Nephron (organoid): ENCODE data around the gene SMOC2.
A peak's percentile ranks its signal among the peaks of the same experiment; 100 is the strongest.

Experiments
- H3K27ac Mint-ChIP-seq, 3 experiments: 2 replicates each; pipeline ENCODE4 v1.8.0; 2020; ENCODE audit warnings: mixed read lengths in 3 of 3, mild to moderate bottlenecking in 2 of 3, moderate library complexity in 1 of 3
- H3K27me3 Mint-ChIP-seq: 2 replicates; pipeline ENCODE4 v1.8.0; 2021; ENCODE audit warnings: low read depth, mild to moderate bottlenecking, moderate library complexity, mixed read lengths
- H3K36me3 Mint-ChIP-seq: 2 replicates; pipeline ENCODE4 v1.8.0; 2020; ENCODE audit warnings: low read depth, mixed read lengths
- H3K4me1 Mint-ChIP-seq: 2 replicates; pipeline ENCODE4 v1.8.0; 2020; ENCODE audit warnings: mixed read lengths
- H3K4me3 Mint-ChIP-seq, 3 experiments: 2 replicates each; pipeline ENCODE4 v1.8.0; 2020; ENCODE audit warnings: mild to moderate bottlenecking in 3 of 3, mixed read lengths in 3 of 3, moderate library complexity in 2 of 3
- H3K9me3 Mint-ChIP-seq: 2 replicates; pipeline ENCODE4 v1.8.0; 2020; ENCODE audit warnings: mixed read lengths
- CTCF ChIP-seq, 3 experiments: fragments of 200-600 bp; sonication (generic); IDR thresholded peaks; one replicate each; pipeline ENCODE4 v1.5.0; 2021; ENCODE audit warnings: antibody characterized with exemption in 3 of 3; ENCODE audit not compliant: unreplicated experiment in 3 of 3

SMOC2 gene

DNA sequence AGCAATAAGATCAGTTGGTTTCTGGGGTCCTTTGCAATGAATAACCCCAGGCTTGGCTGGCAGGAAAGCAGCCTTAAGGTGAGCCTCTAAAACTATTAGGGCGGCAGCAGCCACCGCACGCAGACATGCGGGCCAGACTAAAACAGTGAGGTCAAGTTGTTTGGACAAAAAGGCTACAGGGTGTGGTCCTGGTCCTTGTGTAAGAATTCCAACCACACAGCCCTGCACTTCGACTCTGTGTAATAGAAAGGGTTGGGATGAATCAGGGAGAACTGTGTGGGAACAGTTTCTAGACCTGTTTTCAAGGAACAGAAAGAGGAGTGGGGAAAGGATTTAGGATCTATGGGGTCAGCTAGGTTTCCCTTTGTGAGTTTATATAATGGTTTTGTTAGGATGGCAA is 237.6 kb downstream of the SMOC2 start:
- Mint-ChIP-seq H3K27ac (peak overlapping the region; percentile 21 to 79 (median 23)), H3K9me3 (peaks cover 7% of the 10 kb centered on the region), H3K27me3 (peaks cover 10% of the 10 kb centered on the region), H3K4me1 (peaks cover 34% of the 10 kb centered on the region), H3K4me3 (no peak overlapping the region), H3K36me3 (no peaks in the 10 kb centered on the region)
- no peak for TF ChIP-seq CTCF (IDR thresholded peaks at IDR 0.05; ENCODE audit: unreplicated experiment in 3 of 3)

- peaks cover 7% of the 10 kb centered on the region for H3K9me3 Mint-ChIP-seq
- no peak overlapping the region for H3K27ac Mint-ChIP-seq
- H3K27me3 Mint-ChIP-seq = peaks cover 19% of the 10 kb centered on the region
- H3K4me1 Mint-ChIP-seq = peaks cover 43% of the 10 kb centered on the region
- no peak overlapping the region for H3K4me3 Mint-ChIP-seq
- no peak for TF ChIP-seq CTCF (IDR thresholded peaks at IDR 0.05; ENCODE audit: unreplicated experiment in 3 of 3)
- no peaks in the 10 kb centered on the region for H3K36me3 Mint-ChIP-seq
Measured at GRCh38 chr6:168681748-168682147, 240.8 kb downstream of the SMOC2 start.

DNA sequence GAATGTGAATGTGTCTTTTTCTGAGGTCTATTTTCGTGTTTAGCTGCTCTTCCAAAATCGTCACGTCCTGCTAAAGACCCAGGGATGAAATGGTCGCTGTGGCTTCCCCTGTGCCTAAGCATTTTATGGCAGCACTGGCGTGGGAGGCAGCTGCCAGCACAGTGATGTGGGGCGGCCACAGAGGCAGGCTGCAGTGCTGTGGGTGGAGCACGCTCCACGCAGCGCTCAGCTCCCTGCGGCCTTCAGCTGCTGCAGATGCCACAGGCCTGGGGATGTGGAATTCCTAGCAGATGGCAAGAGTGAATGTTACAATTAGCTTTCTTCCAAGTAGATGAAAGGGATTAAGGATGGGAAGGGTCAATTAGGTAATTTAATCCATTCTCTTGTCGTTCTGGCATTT is 242.6 kb downstream of the SMOC2 start:
- Mint-ChIP-seq H3K27ac (peak overlapping the region in 2 of 3 experiments; percentile 5 to 23), H3K4me3 (no peak overlapping the region), H3K36me3 (no peaks in the 10 kb centered on the region), H3K9me3 (peaks cover 6% of the 10 kb centered on the region), H3K4me1 (peaks cover 44% of the 10 kb centered on the region), H3K27me3 (peaks cover 27% of the 10 kb centered on the region)
- no peak for TF ChIP-seq CTCF (IDR thresholded peaks at IDR 0.05; ENCODE audit: unreplicated experiment in 3 of 3)

- no peak overlapping the region for H3K27ac Mint-ChIP-seq
- H3K36me3 Mint-ChIP-seq = no peaks in the 10 kb centered on the region
Measured at GRCh38 chr6:168684471-168684870, 243.5 kb downstream of the SMOC2 start.

GRCh38 chr6:168684906-168685305 is 243.9 kb downstream of the SMOC2 start:
- Mint-ChIP-seq H3K36me3 (no peaks in the 10 kb centered on the region), H3K9me3 (peaks cover 3% of the 10 kb centered on the region), H3K27me3 (peaks cover 27% of the 10 kb centered on the region), H3K4me1 (peaks cover 48% of the 10 kb centered on the region), H3K27ac (no peak overlapping the region), H3K4me3 (no peak overlapping the region)
- no peak for TF ChIP-seq CTCF (IDR thresholded peaks at IDR 0.05; ENCODE audit: unreplicated experiment in 3 of 3)

More at GRCh38 chr6:168684471-168684870, 243.5 kb downstream of the SMOC2 start:
- Mint-ChIP-seq H3K4me1 (peaks cover 48% of the 10 kb centered on the region), H3K4me3 (no peak overlapping the region), H3K9me3 (peaks cover 3% of the 10 kb centered on the region), H3K27me3 (peaks cover 27% of the 10 kb centered on the region)
- no peak for TF ChIP-seq CTCF (IDR thresholded peaks at IDR 0.05; ENCODE audit: unreplicated experiment in 3 of 3)

DNA sequence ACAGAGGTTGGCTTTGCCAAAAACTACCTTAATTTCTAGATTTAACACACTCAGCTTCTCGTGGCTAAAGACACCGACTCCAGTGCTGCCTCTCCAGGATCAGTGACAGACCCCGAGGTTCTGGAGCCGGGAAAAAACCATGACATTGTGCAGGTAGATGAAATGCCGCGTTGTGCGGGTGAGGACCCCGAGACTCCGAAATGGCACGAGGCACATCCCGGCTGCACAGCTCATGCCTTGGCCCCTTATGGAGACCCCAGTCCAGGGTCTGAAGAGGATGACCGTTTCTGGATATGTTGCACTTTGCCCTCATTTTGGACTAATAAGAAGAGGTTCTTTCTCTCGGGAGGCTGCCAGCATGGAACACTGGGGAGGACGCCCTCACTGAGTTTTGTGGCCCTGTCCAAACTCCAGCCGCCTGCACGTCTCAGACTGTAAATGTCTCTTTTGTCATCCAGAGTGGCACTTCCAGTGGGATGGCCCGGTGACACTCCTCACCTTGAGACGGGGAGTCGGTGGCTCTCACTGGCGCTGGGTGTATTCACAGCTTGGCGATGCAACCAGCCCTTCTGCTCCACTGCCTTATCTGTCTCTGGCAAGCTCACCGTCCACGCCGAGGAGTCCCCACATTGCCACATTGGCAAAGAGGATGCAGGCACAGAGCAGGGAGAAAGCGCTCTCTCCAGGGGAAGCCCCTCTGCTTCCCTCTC is 245.2 kb downstream of the SMOC2 start:
- no peak for TF ChIP-seq CTCF (IDR thresholded peaks at IDR 0.05; ENCODE audit: unreplicated experiment in 3 of 3)
- no peaks in the 10 kb centered on the region for H3K36me3 Mint-ChIP-seq
- H3K27ac Mint-ChIP-seq = no peak overlapping the region
- H3K4me3 Mint-ChIP-seq = no peak overlapping the region
- H3K9me3 Mint-ChIP-seq = no peaks in the 10 kb centered on the region
- H3K4me1 Mint-ChIP-seq = peaks cover 48% of the 10 kb centered on the region
- H3K27me3 Mint-ChIP-seq = peaks cover 27% of the 10 kb centered on the region
